DND-41 (cell line): Measurements from ENCODE around the gene ETS2.

Experiments
- CTCF ChIP-seq: IDR thresholded peaks from 2 replicates; pipeline ENCODE4 v1.5.1; 2012; ENCODE audit warnings: borderline replicate concordance, low read length, moderate library complexity, mild to moderate bottlenecking; ENCODE audit not compliant: poor library complexity, severe bottlenecking; ENCODE audit errors: extremely low read depth
- EZH2 ChIP-seq: IDR thresholded peaks from 3 replicates; pipeline ENCODE4 v1.6.1; 2012; ENCODE audit warnings: borderline replicate concordance, low read depth, mild to moderate bottlenecking, moderate library complexity, low read length, inconsistent platforms; ENCODE audit not compliant: severe bottlenecking

- no peak for TF ChIP-seq CTCF
- TF ChIP-seq EZH2 = no peak
These were observed 20.2 kb upstream of the ETS2 start for GRCh38 chr21:38785483-38785882.
